Fibroblast of villous mesenchyme (primary cell): ENCODE results near the gene TBC1D16. TPM values are rescaled to one million over a fixed set of nuclear protein-coding genes. Genes with fewer than 3 reads are reported as not detected.

Source experiments
- DNase-seq: peaks from one replicate; pipeline ENCODE4 v3.0.0-alpha.2; 2010; ENCODE audit warnings: low read depth
- H3K4me3 ChIP-seq: 2 replicates; pipeline ENCODE4 v1.5.1; 2011; ENCODE audit warnings: low read depth, mild to moderate bottlenecking, low read length
- CTCF ChIP-seq: IDR thresholded peaks from 2 replicates; pipeline ENCODE4 v1.5.1; 2012; ENCODE audit warnings: low read depth, mild to moderate bottlenecking, low read length; ENCODE audit not compliant: insufficient read depth
- total RNA-seq: library from RNA; depleted of rRNA; stranded (reverse); fragments of >200 nt; gene quantifications from 2 replicates; pipeline ENCODE4 v1.2.3, GENCODE V29; 2012

TBC1D16 gene
- total RNA-seq, 1 donor, result 32.8 TPM

- H3K4me3 ChIP-seq, result no peak overlapping the region
- no peak for DNase-seq
- no peak for TF ChIP-seq CTCF
Observed at GRCh38 chr17:79942591-79943346, 92.9 kb downstream of the TBC1D16 start.

DNA sequence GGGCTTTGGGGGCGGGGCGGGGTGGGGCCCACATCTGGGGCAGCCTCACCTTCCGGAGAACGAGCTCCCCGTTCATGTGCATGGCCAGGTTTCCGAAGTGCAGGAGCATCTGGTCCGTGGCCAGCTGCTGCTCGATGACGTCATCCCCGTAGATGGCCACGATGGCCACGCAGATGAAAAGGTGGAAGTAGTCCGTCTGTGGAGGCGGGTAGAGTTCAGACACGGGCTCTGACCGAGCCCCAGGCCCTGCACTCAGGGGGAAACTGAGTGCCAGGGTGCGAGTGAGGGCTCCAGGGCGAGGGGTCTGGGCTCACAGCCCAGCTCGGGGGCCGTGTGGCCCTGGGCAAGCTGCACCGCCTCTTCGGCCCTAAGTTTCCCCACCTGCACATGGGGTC, 93.7 kb downstream of the TBC1D16 start:
- no peak for DNase-seq
- H3K4me3 ChIP-seq, result no peak overlapping the region
- no peak for TF ChIP-seq CTCF

GRCh38 chr17:79941088-79942010, 94.3 kb downstream of the TBC1D16 start:
- no peak for TF ChIP-seq CTCF
- no peak overlapping the region for H3K4me3 ChIP-seq
- DNase-seq, result no peak

- no peak for DNase-seq
- no peak for TF ChIP-seq CTCF
- no peak overlapping the region for H3K4me3 ChIP-seq
Observed at GRCh38 chr17:79940459-79941087, 95.1 kb downstream of the TBC1D16 start.

DNA sequence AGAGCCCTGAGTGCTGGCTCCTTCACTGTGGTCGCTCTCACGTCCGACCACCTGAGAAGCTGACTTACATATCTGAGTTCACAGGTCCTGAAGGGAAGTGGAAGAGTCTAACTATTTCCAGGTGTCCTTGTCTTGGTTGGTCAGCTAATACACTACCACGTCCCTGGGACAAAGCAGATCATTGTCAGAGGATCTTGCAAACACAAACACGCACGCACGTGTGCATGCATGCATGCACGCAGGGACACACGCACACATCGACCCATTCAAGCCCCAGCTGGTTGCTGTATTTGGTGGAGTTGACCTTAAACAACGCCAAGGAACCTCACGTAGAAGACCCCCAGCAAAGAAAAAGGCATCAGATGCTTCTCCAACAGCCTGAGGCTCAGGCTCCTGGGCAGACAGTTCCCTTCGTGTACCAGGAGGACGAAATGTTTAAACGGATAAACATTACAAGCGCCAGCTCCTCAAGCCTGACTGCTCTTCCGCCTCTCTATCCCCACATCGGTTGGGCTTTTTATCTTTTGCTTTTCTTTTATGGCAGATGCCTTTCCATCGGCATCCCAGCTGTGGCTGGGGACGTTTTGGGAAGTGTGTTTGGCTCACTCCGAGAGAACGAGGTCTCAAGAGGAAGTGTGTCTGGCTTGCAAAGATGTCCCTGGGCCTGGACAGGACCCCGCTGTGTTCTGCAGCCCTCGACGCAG, 95.8 kb downstream of the TBC1D16 start:
- no peak for TF ChIP-seq CTCF
- H3K4me3 ChIP-seq, result no peak overlapping the region
- DNase-seq, result no peak

DNA sequence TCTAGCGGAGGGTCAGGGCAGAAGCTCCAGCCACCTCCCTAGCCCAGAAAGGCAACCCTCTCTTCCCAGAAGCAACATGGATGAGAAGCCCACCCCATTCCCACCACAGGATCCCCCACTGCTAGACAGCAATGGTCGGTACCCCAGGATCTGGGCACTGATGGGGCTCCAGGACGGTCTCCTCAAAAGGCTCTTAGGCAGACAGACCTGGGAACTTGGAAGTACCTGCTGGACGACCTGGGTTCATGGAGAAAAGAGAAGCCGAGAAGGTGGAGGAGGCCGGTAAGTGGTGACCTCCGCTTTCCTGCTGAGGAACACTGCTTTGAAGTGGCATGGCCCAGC, 96.6 kb downstream of the TBC1D16 start:
- no peak for DNase-seq
- TF ChIP-seq CTCF, result no peak
- no peak overlapping the region for H3K4me3 ChIP-seq
